HG02973 (cell line): Measurements from ENCODE around the gene ZNF319.
"Not testable (repeated sequence)": the region's sequence is repeated elsewhere in the genome, so short reads cannot be mapped to it uniquely, and the experiment has no call there.

Source experiments
- ATAC-seq: cut with Tn5 transposase; IDR thresholded peaks from one replicate; pipeline ENCODE4 v1.9.1; 2021; ENCODE audit warnings: moderate library complexity; ENCODE audit not compliant: unreplicated experiment

The ZNF319 gene

DNA sequence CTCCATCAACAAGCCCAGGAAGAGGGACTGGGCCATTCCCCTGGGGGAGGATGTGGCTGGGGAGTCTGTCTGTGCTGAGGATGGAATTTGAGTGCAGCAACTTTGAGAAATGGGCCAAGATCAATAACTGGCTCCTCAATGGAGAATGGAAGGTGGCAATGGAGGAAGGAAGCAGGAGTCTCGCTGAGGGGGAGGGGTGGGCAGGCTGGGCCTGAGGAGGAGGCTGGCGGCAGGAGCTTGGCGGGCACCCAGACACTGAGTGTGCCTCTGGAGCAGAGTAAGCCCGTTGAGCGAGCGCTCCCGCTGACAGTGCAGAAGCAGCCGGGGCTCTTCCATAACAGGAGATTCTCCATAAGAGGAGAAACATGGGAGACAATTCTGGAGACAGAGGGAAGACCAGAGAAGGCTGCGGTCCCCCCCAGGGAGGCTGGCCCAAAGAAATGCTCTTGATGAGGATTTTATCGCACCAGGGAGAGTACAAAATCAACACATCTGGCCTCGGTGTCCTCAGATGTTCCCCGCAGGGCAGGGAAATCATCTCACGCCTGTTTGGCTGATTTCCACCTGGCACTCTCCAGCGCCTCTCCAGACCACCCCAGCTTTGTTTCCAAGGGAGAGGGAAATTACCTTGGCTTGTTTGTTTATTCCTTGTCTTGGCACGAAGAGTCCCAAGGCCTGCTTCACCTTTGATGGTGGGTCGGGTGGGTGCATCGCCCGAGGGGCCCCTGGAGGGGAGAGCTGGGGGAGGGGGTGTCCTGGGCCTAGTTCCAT lies 22.3 kb upstream of the ZNF319 start:
- no peak for ATAC-seq

- ATAC-seq = no peak
Measured at GRCh38 chr16:58021661-58022551, 21.4 kb upstream of the ZNF319 start.

- ATAC-seq = peak; percentile 47
Measured at GRCh38 chr16:58020628-58021521, 20.4 kb upstream of the ZNF319 start.

GRCh38 chr16:58019866-58020538 lies 19.5 kb upstream of the ZNF319 start:
- ATAC-seq = no peak

- ATAC-seq = no peak
Measured at GRCh38 chr16:58018803-58019202, 18.3 kb upstream of the ZNF319 start.

DNA sequence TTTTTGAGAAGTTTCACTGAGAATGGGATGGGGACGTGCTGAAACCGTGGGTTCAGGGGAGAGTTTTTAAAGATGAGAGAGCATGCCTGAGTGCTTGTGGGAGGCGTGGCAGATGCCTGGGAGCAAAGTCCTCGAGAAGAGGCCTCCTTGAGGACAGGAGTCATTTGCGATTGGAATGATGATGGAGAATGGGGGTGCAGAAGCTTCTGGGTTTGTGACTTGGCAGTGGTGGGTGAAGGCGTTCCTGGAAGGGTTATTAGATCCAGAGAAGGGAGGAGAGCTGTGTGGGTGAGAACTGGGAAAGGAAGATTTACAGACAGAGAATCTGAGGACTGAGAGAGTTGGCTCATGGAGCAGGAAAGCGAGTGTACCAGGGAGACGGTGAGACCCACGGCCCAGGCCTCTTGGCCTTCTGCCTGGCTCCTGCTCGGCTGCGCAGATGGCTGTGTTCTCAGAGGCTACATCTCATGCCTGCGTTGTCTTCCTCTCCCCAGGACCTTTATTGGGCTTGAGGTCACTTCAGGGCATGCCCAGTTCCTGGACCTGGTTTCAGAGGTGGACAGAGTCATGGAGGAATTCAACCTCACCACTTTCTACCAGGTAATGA lies 16.5 kb upstream of the ZNF319 start:
- no peak for ATAC-seq

GRCh38 chr16:58013201-58013956 lies 12.9 kb upstream of the ZNF319 start:
- ATAC-seq = no peak

DNA sequence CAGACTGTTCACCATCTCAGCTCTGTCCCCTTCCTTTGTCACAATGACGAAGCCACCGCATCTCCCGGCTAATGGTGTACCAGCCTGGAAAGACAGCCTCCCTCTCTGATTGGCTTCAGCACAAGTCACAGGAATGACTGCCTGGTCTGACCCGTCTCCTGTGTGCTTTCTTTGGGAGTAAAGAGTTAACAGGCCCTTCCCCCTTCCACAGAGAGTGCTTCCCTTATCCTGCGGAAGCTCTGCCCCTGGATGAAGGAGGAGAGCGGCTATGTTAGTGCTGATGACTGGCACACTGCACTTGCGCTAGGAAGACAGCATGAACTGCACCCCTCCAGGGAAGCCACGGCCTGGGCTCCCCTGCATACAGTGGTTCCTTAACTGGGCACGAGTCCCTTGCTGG lies 12.0 kb upstream of the ZNF319 start:
- ATAC-seq = no peak

DNA sequence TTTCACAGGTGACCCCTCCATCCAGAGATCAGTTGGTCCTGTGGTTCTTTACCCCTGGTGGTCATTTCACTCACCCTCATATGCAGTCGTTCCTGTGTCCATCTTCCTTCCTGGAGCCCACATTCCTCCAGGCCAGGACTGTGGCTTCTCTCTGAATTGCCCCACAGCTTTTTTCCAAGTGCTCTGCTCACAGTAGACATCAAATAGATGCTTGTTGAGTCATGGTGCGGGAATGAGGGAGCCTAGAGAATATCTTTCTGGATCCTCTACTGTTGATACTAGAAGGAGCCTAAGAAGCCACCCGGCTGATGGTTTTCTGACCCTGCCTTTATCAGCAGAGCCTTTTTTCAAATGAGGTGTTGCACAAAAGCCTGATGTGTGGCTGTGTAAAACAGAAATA lies 11.2 kb upstream of the ZNF319 start:
- no peak for ATAC-seq

DNA sequence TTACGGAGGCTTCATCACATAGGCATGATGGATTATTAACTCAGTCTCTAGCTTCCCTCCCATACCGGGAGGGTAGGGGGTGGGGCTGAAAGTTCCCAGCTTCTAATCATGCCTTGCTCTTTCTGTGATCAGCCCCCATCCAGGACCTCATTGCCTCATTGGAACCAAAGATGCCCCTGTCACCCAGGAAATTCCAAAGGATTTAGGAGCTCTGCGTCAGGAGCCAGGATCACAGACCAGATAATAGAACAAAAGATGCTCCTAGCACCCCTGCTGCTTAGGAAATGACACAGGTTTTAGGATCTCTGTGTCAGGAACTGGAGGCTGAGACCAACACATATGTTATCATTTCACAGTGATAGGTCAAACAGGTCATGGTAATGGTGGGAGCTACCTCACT lies 10.4 kb upstream of the ZNF319 start:
- no peak for ATAC-seq

GRCh38 chr16:58009856-58010416 lies 9.5 kb upstream of the ZNF319 start:
- ATAC-seq = no peak

DNA sequence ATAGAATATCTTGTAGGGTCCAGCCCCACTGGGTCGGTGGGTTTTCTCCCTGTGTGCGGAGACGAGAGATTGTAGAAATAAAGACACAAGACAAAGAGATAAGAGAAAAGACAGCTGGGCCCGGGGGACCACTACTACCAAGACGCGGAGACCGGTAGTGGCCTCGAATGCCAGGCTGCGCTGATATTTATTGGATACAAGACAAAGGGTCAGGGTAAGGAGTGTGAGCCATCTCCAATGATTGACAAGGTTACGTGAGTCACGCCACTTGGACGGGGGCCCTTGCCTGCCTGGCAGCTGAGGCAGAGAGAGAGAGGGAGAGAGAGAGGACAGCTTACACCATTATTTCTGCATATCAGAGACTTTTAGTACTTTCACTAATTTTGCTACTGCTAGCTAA lies 4.3 kb upstream of the ZNF319 start:
- not testable (repeated sequence) for ATAC-seq

- no peak for ATAC-seq
Measured at GRCh38 chr16:58002936-58003335, 2.5 kb upstream of the ZNF319 start.

- ATAC-seq = no peak
Measured at GRCh38 chr16:58002416-58002800, 1.9 kb upstream of the ZNF319 start.

DNA sequence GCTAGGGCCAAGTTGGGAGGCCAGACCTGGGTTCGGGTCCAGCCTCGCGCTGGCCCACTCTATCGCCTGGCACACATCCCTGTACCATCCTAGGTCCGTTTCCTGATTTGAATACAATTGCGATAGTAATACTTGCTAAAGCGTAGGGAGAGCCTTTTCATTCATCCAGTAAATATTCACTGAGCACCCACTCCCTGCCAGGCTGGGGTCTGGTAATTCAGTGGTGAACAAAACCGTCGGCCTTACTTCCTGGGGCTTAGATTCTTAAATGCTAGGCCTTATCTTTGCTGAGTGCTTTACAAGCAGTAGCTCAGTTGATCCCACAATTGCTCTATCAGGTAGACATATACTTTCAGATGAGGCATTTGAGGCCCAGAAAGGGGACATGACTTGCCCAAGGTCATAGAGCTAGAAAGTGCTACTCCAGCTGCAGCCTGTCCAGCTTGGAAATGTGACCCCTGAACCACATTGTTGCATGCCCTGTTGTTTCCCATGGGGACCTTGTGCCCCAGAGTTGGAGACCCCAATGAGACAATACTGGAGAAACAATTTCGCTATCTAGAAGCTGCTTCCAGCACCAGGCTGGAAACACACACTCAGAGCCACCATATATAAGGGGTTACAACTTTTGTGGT lies 1.4 kb upstream of the ZNF319 start:
- ATAC-seq = no peak

- ATAC-seq = peak; percentile 70
Measured at GRCh38 chr16:58000706-58001676, 519 bp upstream of the ZNF319 start, which contains the start of gene USB1. Gene USB1, plus strand, starts transcription at chr16:58001407. Its CDS starts 77 bp downstream, at chr16:58001484.

DNA sequence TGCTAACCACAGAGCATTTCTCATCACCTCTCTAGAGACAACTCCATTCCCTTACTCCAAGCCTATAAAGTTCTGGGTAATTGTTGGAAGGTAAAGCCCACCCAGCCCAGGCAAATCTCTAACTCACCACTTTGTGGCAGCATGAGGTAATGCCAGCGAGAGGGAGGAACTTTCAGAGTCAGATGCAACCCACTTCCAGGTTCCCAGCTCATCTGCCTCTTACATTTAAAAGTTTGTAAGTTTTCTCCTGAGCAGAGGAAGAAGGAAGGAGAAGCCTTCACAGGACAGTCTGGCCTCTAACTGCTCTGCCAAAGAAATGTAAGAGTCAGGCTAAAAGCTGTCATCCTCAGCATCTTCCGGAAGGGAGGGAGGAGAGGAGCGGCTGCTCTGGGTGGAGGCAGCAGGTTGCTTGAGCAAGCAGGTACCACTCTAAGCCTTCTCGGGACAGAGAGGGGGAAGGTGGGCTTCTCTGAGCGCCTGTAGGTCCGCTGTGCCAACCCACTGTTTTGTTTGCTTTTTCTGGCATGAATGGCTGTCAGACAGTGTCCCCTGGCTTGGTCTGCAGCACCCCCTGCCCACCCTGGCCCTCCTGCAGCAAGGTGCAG lies 1.0 kb downstream of the ZNF319 start:
- ATAC-seq = no peak
